IMR-90 (cell line): ENCODE data around the gene TNFSF9.

Experiments
- CEBPB ChIP-seq: IDR thresholded peaks from 2 replicates; pipeline ENCODE4 v1.6.1; 2012; ENCODE audit warnings: low read depth, low read length, improper control_type of control experiment
- CTCF ChIP-seq: conservative IDR thresholded peaks from 2 replicates; pipeline ENCODE4 v1.5.1; 2012; ENCODE audit warnings: mild to moderate bottlenecking, low read depth, low read length, improper control_type of control experiment
- POLR2A ChIP-seq: IDR thresholded peaks from 2 replicates; pipeline ENCODE4 v1.6.1; 2012; ENCODE audit warnings: mild to moderate bottlenecking, low read depth, low read length
- RCOR1 ChIP-seq: IDR thresholded peaks from 2 replicates; pipeline ENCODE4 v1.6.1; 2012; ENCODE audit warnings: mild to moderate bottlenecking, low read length, improper control_type of control experiment; ENCODE audit not compliant: insufficient replicate concordance

- TF ChIP-seq CTCF = no peak
- no peak for TF ChIP-seq POLR2A
- TF ChIP-seq RCOR1 = no peak
- TF ChIP-seq CEBPB = no peak
Measured at GRCh38 chr19:6524311-6524710, 6.5 kb upstream of the TNFSF9 start.
